B cell (primary cell): ENCODE measurements around the gene PGR. TPM values are rescaled to one million over a fixed set of nuclear protein-coding genes. Genes with fewer than 3 reads are reported as not detected.

Experiments used
- ATAC-seq: fragments of 200-7000 bp; cut with Tn5 transposase; one replicate; pipeline ENCODE4 v1.10.0; 2021; ENCODE audit warnings: low read depth, mild to moderate bottlenecking, moderate number of reproducible peaks, moderate library complexity
- CTCF ChIA-PET: fragments of 350-600 bp; sonication (Branson Sonifier 250); formaldehyde crosslinking; loops from one replicate; lab custom pipeline; 2021; ENCODE audit warnings: antibody characterized with exemption, inconsistent platforms; lab: Charles Lee
- POLR2A ChIA-PET: fragments of 350-600 bp; sonication (Branson Sonifier 250); formaldehyde crosslinking; loops from one replicate; lab custom pipeline; 2021; ENCODE audit warnings: antibody characterized with exemption; lab: Charles Lee
- DNase-seq: peaks from one replicate; pipeline ENCODE4 v3.0.0; 2013
- H2AFZ ChIP-seq: 2 replicates; pipeline ENCODE4 v1.6.1; 2012; ENCODE audit warnings: mild to moderate bottlenecking, low read depth, low read length; ENCODE audit not compliant: insufficient read depth, poor library complexity, severe bottlenecking
- H3K27ac ChIP-seq, 2 donors: 1 replicate in 1 of 2; 2 replicates in 1 of 2; pipeline ENCODE4 v1.5.1; 2012 to 2013; ENCODE audit warnings: low read length in 2 of 2, mild to moderate bottlenecking in 2 of 2, moderate library complexity in 1 of 2
- H3K27me3 ChIP-seq, 4 experiments: fragments of 200-600 bp in 1 of 4; sonication (generic) in 1 of 4; replicated peaks in 1 of 4; 1 replicate in 2 of 4; 2 replicates in 2 of 4; pipeline versions ENCODE4 v1.6.1 to v1.7.0; 2013 to 2016; ENCODE audit warnings: low read length in 3 of 4, mild to moderate bottlenecking in 2 of 4, mixed read lengths in 1 of 4, moderate library complexity in 1 of 4; ENCODE audit not compliant: insufficient read depth in 4 of 4, control insufficient read depth in 3 of 4; ENCODE audit errors: control extremely low read depth in 1 of 4
- H3K36me3 ChIP-seq, 2 experiments: replicated peaks in 1 of 2; 1 replicate in 1 of 2; 2 replicates in 1 of 2; pipeline versions ENCODE4 v1.6.1 to v1.7.1; 2013; ENCODE audit warnings: low read length in 1 of 2; ENCODE audit not compliant: insufficient read depth in 2 of 2, control insufficient read depth in 1 of 2; ENCODE audit errors: control extremely low read depth in 1 of 2, extremely low read depth in 1 of 2
- H3K4me1 ChIP-seq, 2 donors: fragments of 200-600 bp in 1 of 2; sonication (generic) in 1 of 2; 1 replicate in 1 of 2; 2 replicates in 1 of 2; pipeline versions ENCODE4 v1.5.1 to v1.6.1; 2013 to 2017; ENCODE audit warnings: low read length in 2 of 2; ENCODE audit not compliant: control insufficient read depth in 2 of 2, insufficient read depth in 2 of 2
- H3K4me2 ChIP-seq: replicated peaks from 2 replicates; pipeline ENCODE3; 2012; ENCODE audit warnings: mild to moderate bottlenecking, low read depth, low read length; ENCODE audit not compliant: poor library complexity, severe bottlenecking
- H3K4me3 ChIP-seq, 5 experiments: fragments of 200-600 bp in 1 of 5; sonication (generic) in 1 of 5; 1 replicate in 3 of 5; 2 replicates in 2 of 5; pipeline versions ENCODE4 v1.5.1 to v1.7.0; 2011 to 2016; ENCODE audit warnings: low read length in 4 of 5, mild to moderate bottlenecking in 4 of 5, low read depth in 2 of 5, control low read depth in 1 of 5, moderate library complexity in 1 of 5; ENCODE audit not compliant: insufficient read depth in 1 of 5; ENCODE audit errors: control extremely low read depth in 1 of 5, extremely low read depth in 1 of 5
- H3K79me2 ChIP-seq: fragments of 200-600 bp; sonication (generic); one replicate; pipeline ENCODE4 v1.6.0; 2016; ENCODE audit warnings: low read length; ENCODE audit not compliant: control insufficient read depth, insufficient read depth
- H3K9ac ChIP-seq: fragments of 200-600 bp; sonication (generic); 2 replicates; pipeline ENCODE4 v1.6.1; 2017; ENCODE audit warnings: mild to moderate bottlenecking, low read length, moderate library complexity
- H3K9me3 ChIP-seq, 3 donors: one replicate each; pipeline versions ENCODE4 v1.6.1 to v1.7.1; 2013; ENCODE audit warnings: low read length in 2 of 3; ENCODE audit not compliant: control insufficient read depth in 2 of 3, insufficient read depth in 1 of 3; ENCODE audit errors: control extremely low read depth in 1 of 3
- H4K20me1 ChIP-seq: 2 replicates; pipeline ENCODE4 v1.6.0; 2012; ENCODE audit warnings: mild to moderate bottlenecking, low read length; ENCODE audit not compliant: insufficient read depth, control insufficient read depth, poor library complexity, severe bottlenecking
- H3K27ac Mint-ChIP-seq: one replicate; pipeline ENCODE4 v1.8.0; 2021; ENCODE audit warnings: mixed read lengths
- H3K27me3 Mint-ChIP-seq: one replicate; pipeline ENCODE4 v1.8.0; 2021; ENCODE audit warnings: mixed read lengths
- H3K4me1 Mint-ChIP-seq: one replicate; pipeline ENCODE4 v1.8.0; 2021; ENCODE audit warnings: mixed read lengths
- H3K4me3 Mint-ChIP-seq: one replicate; pipeline ENCODE4 v1.8.0; 2021; ENCODE audit warnings: mixed read lengths
- H3K9me3 Mint-ChIP-seq: one replicate; pipeline ENCODE4 v1.8.0; 2022; ENCODE audit warnings: mixed read lengths; ENCODE audit not compliant: insufficient read depth
- EZH2 ChIP-seq: IDR thresholded peaks from 2 replicates; pipeline ENCODE4 v1.6.1; 2012; ENCODE audit warnings: borderline replicate concordance, low read depth, mild to moderate bottlenecking, moderate library complexity, low read length; ENCODE audit not compliant: insufficient read depth, poor library complexity, severe bottlenecking
- WGBS: methylation state at CpG from one replicate; pipeline ENCODE4 v1.1.5; 2013; ENCODE audit warnings: missing lambda C conversion rate; ENCODE audit not compliant: insufficient coverage; 5-methylcytosine and 5-hydroxymethylcytosine counted together
- intact Hi-C: fragments of 100-400 bp; cut with micrococcal nuclease; formaldehyde crosslinking; loops from one replicate; pipeline ENCODE4 v1.10.0; 2022
- polyA plus RNA-seq: library from polyadenylated mRNA; depleted of rRNA; stranded (reverse); fragments of >200 nt; gene quantifications from 2 replicates; pipeline ENCODE4 v1.2.3, GENCODE V29; 2012
- total RNA-seq, 2 donors: library from RNA; stranded (reverse); fragments of 120-200 nt in 1 of 2; gene quantifications; 1 replicate in 1 of 2; 2 replicates in 1 of 2; pipeline versions ENCODE4 v1.2.3 to v1.2.4, GENCODE V29; 2013 to 2022
- TF ChIP-seq, protein P1 (sequence below): fragments of 200-600 bp; IDR thresholded peaks from one replicate; pipeline ENCODE4 v1.8.0; 2022; ENCODE audit warnings: antibody characterized with exemption, mild to moderate bottlenecking

PGR gene
- total and polyA plus RNA-seq, 2 donors (not counting 1 experiment from before 2014, with no cell fraction given) = not detected

DNA sequence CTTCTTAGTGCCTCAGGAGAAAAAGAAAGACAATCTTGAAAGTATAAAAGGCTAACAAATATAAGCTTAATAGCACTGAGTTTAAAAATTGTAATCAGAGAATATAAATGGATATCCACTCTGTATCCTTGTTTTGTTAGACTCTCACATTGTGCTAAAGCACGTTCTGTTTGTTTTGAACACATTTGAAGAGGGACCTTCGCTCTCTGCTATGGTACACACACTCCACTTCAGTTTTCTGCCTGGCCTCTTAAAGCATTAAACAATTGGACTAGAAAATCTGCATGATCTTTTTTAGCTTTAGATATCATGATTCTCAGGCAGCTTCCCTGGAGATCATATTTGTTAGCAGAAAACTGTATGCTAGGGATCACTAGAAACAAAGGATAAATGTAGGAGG, 40.3 kb upstream of the PGR start:
- Histone ChIP-seq H3K4me1 (no peaks in the 10 kb centered on the region), H4K20me1 (no peaks in the 10 kb centered on the region), H2AFZ (no peak overlapping the region), H3K79me2 (no peaks in the 10 kb centered on the region), H3K36me3 (no peaks in the 10 kb centered on the region), H3K9me3 (no peaks in the 10 kb centered on the region), H3K4me2 (no peak overlapping the region), H3K27me3 (no peaks in the 10 kb centered on the region), H3K9ac (no peak overlapping the region), H3K4me3 (no peak overlapping the region), H3K27ac (no peak overlapping the region)
- POLR2A ChIA-PET = no interaction called here
- ATAC-seq (no peak), DNase-seq (no peak)
- Mint-ChIP-seq H3K4me1 (no peaks in the 10 kb centered on the region), H3K9me3 (peaks cover 3% of the 10 kb centered on the region), H3K27me3 (peaks cover 5% of the 10 kb centered on the region), H3K27ac (no peak overlapping the region), H3K4me3 (no peak overlapping the region)
- intact Hi-C loops = no loop called here
- CTCF ChIA-PET = no interaction called here
- TF ChIP-seq, protein P1, sequence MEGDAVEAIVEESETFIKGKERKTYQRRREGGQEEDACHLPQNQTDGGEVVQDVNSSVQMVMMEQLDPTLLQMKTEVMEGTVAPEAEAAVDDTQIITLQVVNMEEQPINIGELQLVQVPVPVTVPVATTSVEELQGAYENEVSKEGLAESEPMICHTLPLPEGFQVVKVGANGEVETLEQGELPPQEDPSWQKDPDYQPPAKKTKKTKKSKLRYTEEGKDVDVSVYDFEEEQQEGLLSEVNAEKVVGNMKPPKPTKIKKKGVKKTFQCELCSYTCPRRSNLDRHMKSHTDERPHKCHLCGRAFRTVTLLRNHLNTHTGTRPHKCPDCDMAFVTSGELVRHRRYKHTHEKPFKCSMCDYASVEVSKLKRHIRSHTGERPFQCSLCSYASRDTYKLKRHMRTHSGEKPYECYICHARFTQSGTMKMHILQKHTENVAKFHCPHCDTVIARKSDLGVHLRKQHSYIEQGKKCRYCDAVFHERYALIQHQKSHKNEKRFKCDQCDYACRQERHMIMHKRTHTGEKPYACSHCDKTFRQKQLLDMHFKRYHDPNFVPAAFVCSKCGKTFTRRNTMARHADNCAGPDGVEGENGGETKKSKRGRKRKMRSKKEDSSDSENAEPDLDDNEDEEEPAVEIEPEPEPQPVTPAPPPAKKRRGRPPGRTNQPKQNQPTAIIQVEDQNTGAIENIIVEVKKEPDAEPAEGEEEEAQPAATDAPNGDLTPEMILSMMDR = no peak
- no peak for TF ChIP-seq EZH2
- 33% methylated on average over 1 of the region's 2 CpGs for WGBS

DNA sequence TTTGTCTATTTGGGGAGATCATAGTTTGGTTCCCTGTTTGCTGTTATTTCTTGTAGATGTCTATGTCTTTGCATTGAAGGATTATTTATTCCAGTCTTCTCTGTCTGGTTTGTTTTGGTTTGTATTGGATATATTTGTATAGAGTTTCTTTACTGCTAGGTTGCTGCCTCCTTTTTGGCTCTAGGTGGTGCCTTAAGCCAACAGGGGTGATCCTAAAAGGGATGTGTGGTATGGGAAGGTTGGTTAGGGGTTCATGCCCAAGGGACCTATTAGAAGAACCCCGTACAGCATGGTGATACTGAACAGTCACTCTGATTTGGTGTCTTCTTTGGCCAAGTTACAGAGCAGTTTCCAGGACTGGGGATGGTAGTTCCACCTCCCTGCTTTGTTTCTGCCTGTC, 36.4 kb upstream of the PGR start:
- Histone ChIP-seq H3K9ac (no peak overlapping the region), H3K36me3 (no peaks in the 10 kb centered on the region), H3K4me2 (no peak overlapping the region), H4K20me1 (no peaks in the 10 kb centered on the region), H2AFZ (no peak overlapping the region), H3K79me2 (no peaks in the 10 kb centered on the region), H3K27me3 (no peaks in the 10 kb centered on the region), H3K4me3 (no peak overlapping the region), H3K9me3 (no peaks in the 10 kb centered on the region), H3K4me1 (no peaks in the 10 kb centered on the region), H3K27ac (no peak overlapping the region)
- ATAC-seq (no peak), DNase-seq (no peak)
- H3K4me3 Mint-ChIP-seq = no peak overlapping the region
- 44% methylated on average over 1 of the region's 1 CpG for WGBS
- POLR2A ChIA-PET = no interaction called here
- TF ChIP-seq EZH2 = no peak
- TF ChIP-seq, protein P1 = no peak
- no peak overlapping the region for H3K27ac Mint-ChIP-seq
- CTCF ChIA-PET = no interaction called here
- peaks cover 5% of the 10 kb centered on the region for H3K27me3 Mint-ChIP-seq
- peaks cover 3% of the 10 kb centered on the region for H3K9me3 Mint-ChIP-seq
- no peaks in the 10 kb centered on the region for H3K4me1 Mint-ChIP-seq
- intact Hi-C loops = no loop called here
